GM21526 (cell line): ENCODE measurements around the gene ANKRD10.

Source experiments
- ATAC-seq: cut with Tn5 transposase; IDR thresholded peaks from one replicate; pipeline ENCODE4 v1.9.1; 2021; ENCODE audit warnings: moderate library complexity; ENCODE audit not compliant: unreplicated experiment, low FRiP score

Gene ANKRD10

DNA sequence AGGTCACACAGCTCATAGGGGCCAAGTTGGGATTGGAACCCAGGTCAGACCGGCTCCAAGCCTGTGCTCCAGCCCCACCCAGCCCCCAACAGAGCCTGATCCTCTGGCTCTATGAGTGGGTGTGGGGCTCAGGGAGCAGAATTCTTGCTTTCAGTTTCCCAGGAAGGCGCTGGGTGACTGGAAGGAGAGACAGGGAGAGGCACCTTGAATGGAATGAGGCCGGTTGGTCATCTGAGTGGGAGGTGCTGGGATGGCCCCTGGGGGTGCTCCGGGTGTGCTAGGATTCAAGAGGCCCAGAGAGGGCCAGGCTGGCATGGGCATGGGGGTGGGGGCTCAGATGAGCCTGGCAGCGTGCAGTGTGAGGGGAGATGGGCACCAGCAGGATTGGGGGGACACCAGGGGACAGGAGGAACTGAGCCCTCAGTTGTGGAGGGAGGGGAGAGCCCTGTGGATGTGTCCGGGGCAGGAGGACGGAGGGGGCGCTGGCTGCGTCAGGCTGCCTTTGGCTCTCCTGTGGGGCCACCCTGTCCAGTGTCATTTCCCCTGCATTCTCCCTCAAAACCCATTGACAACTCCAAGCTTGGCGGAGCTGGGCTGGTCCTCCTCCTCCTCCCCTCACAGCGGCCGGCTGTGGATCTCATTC, 31.2 kb upstream of the ANKRD10 start:
- ATAC-seq, result no peak

DNA sequence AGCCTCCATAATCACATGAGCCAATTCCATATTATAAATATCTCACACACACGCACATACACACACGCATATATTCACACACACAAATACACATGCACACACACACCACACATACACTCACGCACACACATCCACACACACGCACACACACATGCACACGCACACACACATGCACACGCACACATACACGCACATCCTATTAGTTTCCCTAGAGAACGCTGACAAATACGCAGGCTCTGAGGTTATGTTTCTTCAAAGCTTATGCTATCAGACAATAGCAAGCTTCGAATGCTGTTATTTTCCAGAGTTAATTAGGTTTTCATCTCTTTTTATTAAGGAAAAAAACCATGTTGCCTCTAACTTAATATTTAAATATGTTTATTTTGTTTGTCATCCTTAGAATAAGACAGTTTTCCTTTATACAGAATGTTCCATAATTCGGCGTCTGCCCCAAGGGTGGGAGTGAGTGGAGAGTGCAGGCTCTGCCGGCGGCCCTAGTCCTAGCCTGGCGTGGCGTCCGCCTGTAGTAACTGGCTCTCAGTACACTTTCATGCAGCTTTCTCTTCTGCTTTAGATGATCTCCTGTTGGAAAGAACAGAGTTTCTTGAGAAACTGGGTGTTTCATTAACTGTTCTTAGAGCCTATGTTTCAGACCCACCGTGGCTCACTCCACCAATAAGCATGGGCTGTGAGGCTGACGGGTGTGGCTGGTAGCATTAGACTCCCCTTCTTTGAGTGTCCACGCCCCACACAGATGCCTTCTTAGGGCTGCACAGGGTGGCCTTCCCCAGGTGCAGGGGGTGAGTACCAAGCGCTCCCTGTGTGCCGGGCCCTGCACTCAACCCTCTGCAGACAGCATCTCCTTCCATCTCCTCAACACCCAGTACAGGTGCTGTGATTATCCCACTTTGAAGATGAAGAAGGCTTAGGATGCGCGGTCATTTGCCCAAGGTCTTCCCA, 30.4 kb upstream of the ANKRD10 start:
- ATAC-seq, result no peak

DNA sequence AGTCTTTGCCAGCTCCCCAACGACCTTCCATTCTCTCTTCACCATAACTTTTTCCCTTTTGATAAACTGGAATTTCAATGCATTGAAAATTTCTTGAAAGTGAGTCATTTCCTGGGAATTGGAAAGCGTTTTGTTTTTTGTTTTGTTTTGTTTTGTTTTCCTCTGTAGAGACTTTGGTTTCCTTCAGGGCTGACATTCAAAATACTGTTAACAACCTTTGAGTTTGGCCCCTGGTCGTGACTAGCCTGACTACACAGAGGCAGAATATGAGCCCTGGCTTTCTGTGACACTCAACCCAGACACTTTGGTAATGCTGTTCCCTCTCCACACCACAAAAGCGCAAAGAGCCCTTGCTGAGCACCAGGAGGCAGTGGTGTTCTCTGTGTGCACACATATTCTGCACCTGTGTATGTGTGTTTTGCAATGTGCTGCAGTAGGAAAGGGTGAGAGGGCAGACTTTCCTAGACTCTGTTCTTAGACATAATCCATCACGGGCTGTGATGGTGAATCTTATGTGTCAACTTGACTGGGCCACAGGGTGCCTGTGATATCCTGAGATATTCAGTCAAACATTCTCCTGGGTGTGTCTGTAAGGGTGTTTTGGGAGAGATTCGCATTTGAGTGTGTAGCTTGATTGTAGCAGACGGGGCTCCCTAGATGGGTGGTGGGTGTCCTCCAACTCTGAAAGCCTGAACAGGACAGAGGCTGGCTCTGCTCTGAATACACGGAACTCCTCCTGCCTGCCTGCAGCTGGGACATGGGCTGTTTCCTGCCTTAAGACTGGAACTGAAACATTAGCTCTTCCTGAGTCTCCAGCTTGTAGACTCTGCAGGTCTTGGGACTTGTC, 29.5 kb upstream of the ANKRD10 start:
- no peak for ATAC-seq

DNA sequence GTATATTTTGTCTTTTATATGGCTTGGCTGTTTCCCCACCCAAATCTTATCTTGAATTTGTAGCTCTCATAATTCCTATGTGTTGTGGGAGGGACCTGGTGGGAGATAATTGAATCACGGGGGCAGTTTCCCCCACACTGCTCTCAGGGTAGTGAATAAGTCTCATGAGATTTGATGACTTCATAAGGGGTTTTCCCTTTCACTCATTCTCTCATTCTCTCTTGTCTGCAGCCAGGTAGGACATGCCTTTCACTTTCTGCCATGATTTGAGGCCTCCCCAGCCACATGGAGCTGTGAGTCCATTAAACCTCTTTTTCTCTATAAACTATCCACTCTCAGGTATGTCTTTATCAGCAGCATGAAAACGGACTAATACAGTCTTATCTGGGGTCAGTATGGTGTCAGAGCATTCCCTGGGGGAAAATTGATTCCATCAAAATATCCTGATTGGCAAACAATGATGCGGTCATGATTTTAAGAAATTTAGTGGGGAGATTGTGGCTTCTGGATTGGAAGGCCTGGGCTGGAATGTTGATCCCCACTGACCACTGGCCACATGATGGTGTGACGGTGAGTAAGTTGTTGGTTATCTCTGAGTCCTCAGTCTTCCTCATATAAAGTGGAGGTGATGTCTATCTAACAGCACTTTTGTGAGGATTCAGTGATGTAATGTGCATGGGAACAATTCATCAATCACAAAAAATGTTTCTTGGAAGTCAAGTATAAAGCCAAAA, 27.5 kb upstream of the ANKRD10 start:
- ATAC-seq, result peak; percentile 63

DNA sequence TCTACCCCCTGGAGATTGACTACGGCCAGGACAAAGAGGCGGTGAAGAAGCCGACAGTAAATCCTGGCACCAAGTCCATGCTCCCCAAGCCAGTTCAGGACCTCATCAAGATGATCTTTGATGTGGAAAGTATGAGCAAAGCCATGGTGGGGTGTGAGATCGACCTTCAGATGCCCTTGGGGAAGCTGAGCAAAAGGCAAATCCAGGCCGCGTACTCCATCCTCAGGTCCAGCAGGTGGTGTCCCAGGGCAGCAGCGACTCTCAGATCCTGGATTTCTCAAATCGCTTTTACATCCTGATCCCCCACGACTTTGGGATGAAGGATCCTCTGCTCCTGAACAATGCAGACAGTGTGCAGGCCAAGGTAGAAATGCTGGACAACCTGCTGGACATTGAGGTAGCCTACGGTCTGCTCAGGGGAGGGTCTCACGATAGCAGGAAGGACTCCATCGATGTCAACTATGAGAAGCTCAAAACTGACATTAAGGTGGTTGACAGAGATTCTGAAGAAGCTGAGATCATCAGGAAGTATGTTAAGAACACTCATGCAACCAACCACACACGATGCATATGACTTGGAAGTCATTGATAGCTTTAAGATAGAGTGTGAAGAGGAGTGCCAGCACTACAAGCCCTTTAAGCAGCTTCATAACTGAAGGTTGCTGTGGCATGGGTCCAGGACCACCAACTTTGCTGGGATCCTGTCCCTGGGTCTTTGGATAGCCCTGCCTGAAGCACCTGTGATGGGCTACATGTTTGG, 24.0 kb upstream of the ANKRD10 start:
- ATAC-seq, result no peak

DNA sequence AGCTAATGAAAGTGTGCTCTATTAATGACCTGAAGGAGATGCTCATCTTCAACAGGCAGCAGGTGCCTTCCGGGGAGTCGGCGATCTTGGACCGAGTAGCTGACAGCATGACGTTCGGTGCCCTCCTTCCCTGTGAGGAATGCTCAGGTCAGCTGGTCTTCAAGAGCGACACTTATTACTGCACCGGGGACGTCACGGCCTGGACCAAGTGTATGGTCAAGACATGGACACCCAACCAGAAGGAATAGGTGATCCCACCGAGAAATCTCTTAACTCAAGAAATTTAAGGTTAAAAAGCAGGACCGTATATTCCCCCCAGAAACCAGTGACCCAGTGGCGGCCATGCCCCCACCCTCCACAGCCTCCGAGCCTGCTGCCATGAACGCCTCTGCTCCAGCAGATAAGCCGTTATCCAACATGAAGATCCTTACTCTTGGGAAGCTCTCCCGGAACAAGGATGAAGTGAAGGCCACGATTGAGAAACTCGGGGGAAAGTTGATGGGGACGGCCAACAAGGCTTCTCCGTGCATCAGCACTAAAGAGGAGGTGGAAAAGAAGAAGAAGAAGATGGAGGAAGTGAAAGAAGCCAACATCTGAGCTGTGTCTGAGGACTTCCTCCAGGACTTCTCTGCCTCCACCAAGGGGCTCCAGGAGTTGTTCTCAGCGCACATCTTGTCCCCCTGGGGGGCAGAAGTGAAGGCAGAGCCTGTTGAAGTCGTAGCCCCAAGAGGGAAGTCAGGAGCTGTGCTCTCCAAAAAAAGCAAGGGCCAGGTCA, 22.8 kb upstream of the ANKRD10 start:
- ATAC-seq, result no peak

DNA sequence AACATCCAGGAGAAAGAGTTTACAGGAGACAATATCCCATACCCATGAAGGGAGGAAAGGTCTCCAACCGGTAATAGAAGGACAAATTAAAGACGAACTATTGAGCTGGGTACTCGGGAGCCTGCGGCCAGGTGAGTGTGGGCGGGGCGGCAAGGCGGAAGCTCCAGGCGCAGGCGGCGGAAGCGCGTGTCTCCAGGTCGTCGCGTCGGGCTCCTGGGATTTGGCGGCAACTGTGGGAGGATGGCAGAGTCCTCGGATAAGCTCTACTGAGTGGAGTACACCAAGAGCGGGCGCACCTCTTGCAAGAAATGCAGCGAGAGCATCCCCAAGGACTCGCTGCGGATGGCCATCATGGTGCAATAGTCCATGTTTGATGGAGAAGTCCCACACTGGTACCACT, 21.6 kb upstream of the ANKRD10 start:
- no peak for ATAC-seq

DNA sequence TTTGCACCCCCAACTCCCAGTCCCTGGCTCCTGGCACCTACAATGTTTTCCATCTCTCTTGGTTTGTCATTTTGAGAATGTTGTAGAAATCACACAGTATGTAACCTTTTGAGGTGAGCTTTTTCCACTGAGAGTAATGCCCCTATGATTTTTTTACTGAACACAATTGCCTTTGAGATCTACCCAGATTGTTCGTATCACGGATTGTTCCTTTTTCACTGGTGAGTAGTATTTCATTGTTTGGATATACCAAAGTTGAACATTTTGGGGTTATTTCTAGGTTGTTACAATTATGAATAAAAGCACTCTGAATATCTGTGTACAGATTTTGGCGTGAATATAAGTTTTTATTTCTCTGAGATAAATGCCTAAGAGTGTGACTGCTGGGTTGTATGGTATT, 17.7 kb upstream of the ANKRD10 start:
- no peak for ATAC-seq

DNA sequence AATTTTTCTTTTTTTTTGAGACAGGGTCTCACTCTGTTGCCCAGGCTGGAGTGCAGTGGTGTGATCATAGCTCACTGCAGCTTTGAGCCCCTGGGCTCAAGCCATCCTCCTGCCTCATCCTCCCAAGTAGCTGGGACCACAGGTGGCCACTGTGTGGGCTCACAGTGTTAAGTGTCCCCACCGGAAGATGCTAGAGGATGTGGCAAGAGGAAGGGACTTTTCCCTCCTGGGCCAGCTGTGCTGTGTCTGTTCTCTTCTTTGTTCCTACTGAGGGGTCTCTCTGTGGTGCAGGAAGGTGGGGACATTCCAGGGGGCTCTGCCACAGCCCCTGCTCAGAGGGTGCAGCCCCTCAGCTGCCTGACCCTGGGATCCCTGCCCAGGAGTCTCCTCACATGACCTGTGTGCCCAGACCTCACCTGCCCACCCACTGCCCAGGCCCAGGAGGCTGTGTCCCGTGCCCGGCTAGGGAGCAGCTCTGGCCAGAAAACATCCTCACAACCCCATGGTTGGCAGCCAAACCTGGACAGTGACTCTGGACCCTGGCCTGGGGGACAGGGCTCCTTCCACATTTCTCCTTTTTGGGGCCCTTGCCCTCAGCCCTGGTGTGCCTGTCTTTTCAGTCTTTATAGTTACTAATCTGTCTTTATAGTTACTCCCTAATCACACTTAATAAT, 14.4 kb upstream of the ANKRD10 start:
- no peak for ATAC-seq

DNA sequence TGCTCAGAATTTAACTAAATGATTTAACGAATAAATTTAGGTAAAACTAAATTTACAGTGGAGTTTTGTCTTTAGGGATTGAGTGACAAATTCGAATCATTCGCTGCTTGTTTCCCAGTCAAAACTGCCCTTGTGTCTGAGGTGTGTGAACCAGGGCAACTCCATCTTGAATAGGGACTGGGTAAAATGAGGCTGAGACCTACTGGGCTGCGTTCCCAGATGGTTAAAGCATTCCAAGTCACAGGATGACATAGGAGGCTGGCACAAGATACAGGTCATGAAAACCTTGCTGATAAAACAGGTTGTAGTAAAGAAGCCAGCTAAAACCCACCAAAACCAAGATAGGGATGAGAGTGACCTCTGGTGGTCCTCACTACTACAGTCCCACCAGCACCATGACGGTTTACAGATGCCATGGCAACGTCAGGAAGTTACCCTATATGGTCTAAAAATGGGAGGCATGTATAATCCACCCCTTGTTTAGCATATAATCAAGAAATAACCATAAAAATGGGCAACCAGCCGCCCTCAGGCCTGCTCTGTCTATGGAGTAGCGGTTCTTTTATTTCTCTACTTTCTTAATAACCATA, 10.2 kb upstream of the ANKRD10 start:
- ATAC-seq, result no peak

DNA sequence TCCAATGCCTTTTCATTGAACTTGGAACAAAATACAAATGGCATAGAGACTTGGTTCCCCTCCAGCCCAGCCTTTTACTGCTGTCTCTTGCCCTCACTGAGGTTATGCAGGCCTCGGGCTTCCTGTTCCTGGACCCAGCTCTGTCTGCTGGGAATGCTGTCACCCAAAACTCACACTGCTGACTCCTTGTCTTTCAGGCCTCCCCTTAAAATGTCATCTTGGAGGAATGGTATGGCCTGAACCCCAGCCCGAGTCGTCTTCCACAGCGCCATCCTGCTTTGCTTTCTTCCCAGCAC, 9.7 kb upstream of the ANKRD10 start:
- no peak for ATAC-seq

DNA sequence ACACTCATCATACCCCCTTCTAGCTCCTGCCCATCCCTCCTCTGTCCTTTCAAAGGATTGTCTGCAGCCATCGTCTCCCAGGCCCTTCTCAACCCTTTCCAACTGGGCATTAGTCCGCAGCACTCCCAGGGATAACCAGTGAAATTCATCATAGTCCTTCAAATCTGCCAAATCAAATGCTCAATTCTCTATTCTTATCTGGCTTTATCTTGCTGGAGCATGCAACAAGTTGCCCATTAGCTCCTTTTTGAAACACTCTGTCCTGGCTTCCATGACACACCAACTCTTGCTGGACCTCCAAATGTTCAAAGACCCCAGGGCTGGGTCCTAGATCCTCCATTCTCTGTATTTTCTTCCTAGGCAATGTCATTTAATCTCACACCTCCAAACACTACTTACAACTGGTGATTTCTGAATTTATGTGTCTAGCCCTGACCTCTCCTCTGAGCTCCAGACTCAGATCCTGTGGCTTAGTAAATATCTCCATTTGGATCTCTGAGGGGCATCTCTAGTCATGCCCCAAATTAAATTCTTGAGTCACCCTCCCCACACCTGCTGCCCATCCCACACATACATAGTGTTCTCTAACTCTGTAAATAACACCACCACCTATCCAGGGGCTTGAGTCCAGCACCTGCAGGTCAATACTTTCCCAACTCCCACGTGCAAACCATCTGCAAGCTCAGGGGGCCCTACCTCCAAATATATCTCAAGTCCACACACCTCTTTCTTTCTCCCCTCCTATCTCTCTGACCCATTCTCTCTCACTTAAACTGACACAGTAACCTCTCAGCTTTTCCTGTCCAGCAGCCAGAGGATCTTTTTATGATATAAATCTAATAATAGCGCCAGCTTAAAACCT, 9.1 kb upstream of the ANKRD10 start:
- no peak for ATAC-seq

DNA sequence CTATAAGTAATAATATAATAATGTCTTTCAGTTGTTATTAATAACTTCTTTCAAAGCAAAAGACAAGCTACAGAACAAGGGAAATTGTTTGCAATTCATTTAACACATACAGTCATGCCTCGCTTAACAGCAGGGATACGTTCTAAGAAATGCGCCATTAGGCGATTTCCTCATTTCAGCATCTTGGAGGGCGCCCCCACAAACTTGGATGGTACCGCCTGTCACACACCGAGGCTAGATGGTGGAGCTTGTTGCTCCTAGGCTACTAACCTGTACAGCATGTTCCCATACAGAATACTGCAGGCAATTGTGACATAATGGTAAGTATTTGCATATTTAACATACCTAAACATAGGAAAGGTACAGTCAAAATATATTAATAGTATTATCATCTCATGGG, 8.2 kb upstream of the ANKRD10 start:
- ATAC-seq, result no peak

DNA sequence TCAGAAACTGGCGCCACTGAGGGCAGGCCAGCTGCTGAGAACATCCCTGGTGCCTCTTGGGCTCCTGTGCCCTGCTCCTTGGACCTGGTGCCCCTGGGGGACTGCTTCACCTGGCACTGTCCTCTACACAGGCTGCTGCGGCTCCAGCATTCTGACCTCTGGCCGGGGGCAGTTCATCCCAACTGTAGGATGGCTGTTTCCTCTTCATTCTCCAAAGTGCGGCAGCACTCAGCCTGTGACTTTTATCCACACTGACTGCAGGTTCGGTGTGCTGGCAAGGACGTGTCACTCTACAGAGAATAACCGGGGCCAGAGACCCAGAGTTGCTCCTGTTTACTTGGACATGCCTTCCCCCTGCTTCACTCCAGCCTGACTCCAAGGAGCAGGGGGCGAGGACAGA, 7.6 kb upstream of the ANKRD10 start:
- ATAC-seq, result no peak

DNA sequence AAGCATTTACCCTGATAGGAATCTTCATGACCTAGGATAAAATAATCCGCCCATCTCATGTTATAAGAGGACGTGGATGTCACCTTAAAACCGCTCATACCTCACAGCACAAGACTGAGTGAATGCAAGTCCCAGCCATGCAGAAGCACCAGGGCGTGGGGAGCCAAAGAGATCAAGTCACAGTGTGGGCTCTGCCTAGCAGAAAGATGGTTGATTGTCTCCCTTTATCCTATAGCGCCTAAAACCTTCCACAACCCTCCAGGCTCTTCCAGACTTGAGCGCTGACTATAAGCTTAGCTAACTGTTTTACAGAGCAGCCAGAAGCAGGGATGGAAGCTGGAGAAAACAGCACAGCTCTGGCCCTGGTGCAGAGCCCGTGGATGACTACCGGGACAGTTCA, 6.8 kb upstream of the ANKRD10 start:
- no peak for ATAC-seq

DNA sequence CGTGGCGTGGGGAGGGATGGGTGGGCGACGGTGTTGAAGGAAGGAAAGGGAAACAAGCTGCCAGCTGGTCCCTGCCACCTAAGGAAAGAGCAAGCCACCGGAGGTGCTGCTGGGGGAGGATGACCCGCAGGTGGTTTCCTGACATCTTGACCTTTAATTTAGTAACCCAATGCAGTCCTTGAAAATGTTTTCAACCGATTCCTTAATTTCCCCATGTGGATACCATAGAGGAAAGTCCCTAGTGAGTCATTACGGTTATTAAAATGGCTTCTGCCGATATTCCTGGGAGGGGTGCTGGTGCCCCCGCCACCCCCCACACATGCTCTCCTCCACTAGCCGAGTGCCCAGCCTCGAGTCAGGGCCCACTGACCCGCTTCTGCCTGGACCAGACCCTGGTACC, 6.3 kb upstream of the ANKRD10 start:
- ATAC-seq, result no peak

DNA sequence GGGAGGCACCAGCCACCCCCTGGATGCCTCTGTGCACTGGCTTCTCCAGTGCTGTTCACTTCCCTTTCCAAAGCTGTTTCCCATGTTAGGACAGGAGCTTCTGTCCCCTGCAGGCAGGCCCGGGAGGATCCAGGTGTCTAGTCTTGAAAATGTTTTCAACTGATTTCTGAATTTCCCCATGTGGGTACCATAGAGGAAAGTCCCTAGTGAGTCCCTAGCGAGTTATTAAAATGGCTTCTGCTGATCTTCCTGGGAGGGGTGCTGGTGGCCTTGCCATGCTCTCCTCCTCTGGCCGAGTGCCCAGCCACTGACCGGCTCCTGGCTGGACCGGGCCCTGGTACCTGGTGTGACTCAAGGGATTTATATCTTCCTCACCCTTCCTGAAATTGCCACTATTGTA, 5.2 kb upstream of the ANKRD10 start:
- no peak for ATAC-seq
